GM12878 (cell line): ENCODE data around the gene GAL3ST2. TPM values are rescaled to one million over a fixed set of nuclear protein-coding genes. Genes with fewer than 3 reads are reported as not detected.

Experiments
- ATF2 ChIP-seq: IDR thresholded peaks from 2 replicates; pipeline ENCODE4 v1.6.1; 2012; ENCODE audit warnings: low read length, inconsistent platforms
- ATF3 ChIP-seq: IDR thresholded peaks from 2 replicates; pipeline ENCODE4 v1.6.1; 2011; ENCODE audit warnings: low read depth, mild to moderate bottlenecking, low read length, moderate library complexity, borderline replicate concordance; ENCODE audit errors: extremely low read depth
- CBX5 ChIP-seq: sonication (generic); IDR thresholded peaks from 2 replicates; pipeline ENCODE4 v1.6.1; 2016; ENCODE audit warnings: low read depth, moderate library complexity, mild to moderate bottlenecking, inconsistent platforms
- CEBPZ ChIP-seq: fragments of 150-350 bp; IDR thresholded peaks from 2 replicates; pipeline ENCODE4 v1.6.1; 2016; ENCODE audit warnings: low read depth, low read length
- CHD4 ChIP-seq: fragments of 200-600 bp; sonication (generic); IDR thresholded peaks from 2 replicates; pipeline ENCODE4 v1.6.1; 2016; ENCODE audit warnings: mild to moderate bottlenecking
- CREM ChIP-seq: IDR thresholded peaks from 2 replicates; pipeline ENCODE4 v1.6.1; 2014; ENCODE audit warnings: antibody characterized with exemption, low read depth
- E4F1 ChIP-seq: fragments of 450-650 bp; IDR thresholded peaks from 2 replicates; pipeline ENCODE4 v1.6.1; 2018; ENCODE audit warnings: borderline replicate concordance, mild to moderate bottlenecking; ENCODE audit not compliant: partially characterized antibody
- EZH2 ChIP-seq: IDR thresholded peaks from 2 replicates; pipeline ENCODE4 v1.6.1; 2012; ENCODE audit warnings: low read depth, mild to moderate bottlenecking, control low read depth, inconsistent platforms, low read length, borderline replicate concordance; ENCODE audit not compliant: control insufficient read depth
- IKZF1 ChIP-seq: fragments of 450-650 bp; conservative IDR thresholded peaks from 2 replicates; pipeline ENCODE4 v1.6.1; 2017; ENCODE audit warnings: antibody characterized with exemption, mild to moderate bottlenecking
- IKZF2 ChIP-seq, 2 experiments: fragments of 450-650 bp; IDR thresholded peaks; 2 replicates each; pipeline ENCODE4 v1.6.1; 2017; ENCODE audit warnings: mild to moderate bottlenecking in 2 of 2, moderate library complexity in 2 of 2
- NFYB ChIP-seq: IDR thresholded peaks from 2 replicates; pipeline ENCODE4 v1.6.1; 2011; ENCODE audit warnings: low read depth, mild to moderate bottlenecking, low read length, improper control_type of control experiment, moderate library complexity; ENCODE audit not compliant: insufficient read depth
- PAX5 ChIP-seq: IDR thresholded peaks from 2 replicates; pipeline ENCODE4 v1.6.1; 2011; ENCODE audit warnings: low read depth, low read length, borderline replicate concordance
- POLR2AphosphoS2 ChIP-seq: IDR thresholded peaks from 2 replicates; pipeline ENCODE4 v1.6.1; 2011; ENCODE audit warnings: low read depth, mild to moderate bottlenecking, low read length, improper control_type of control experiment, moderate library complexity
- RELB ChIP-seq: fragments of 450-650 bp; IDR thresholded peaks from 2 replicates; pipeline ENCODE4 v1.6.1; 2017; ENCODE audit warnings: low read depth, mild to moderate bottlenecking, moderate library complexity
- SPI1 ChIP-seq: IDR thresholded peaks from 2 replicates; pipeline ENCODE4 v1.6.1; 2011; ENCODE audit warnings: low read depth, mild to moderate bottlenecking, low read length, moderate library complexity, borderline replicate concordance; ENCODE audit not compliant: insufficient read depth
- SREBF1 ChIP-seq: IDR thresholded peaks from 2 replicates; pipeline ENCODE4 v1.6.1; 2012; ENCODE audit warnings: mild to moderate bottlenecking, low read length
- TARDBP ChIP-seq: IDR thresholded peaks from 2 replicates; pipeline ENCODE4 v1.6.1; 2016; ENCODE audit warnings: borderline replicate concordance
- polyA plus RNA-seq, 11 experiments: library from polyadenylated mRNA; depleted of rRNA in 4 of 11; unstranded in 6 of 11; stranded (reverse) in 5 of 11; fragments of >200 nt; fragmentation: Nextera tagmentation in 4 of 11; fragmentation: Illumina TruSeq in 1 of 11; extraction: Ambion mirVana in 4 of 11; extraction: Trizol in 1 of 11; gene quantifications; 1 replicate in 1 of 11; 2 replicates in 10 of 11; pipeline versions ENCODE4 v1.2.1 to v1.2.3, GENCODE V29; 2011 to 2016; ENCODE audit warnings: inconsistent platforms in 2 of 11, missing spikeins in 2 of 11, low read depth in 1 of 11
- total RNA-seq, 4 experiments: library from RNA; depleted of rRNA in 3 of 4; stranded (reverse); fragments of >200 nt in 3 of 4; fragmentation: Illumina TruSeq in 1 of 4; extraction: Trizol in 1 of 4; gene quantifications; 2 replicates each; pipeline versions ENCODE4 v1.2.1 to v1.2.3, GENCODE V29; 2013 to 2021

The GAL3ST2 gene
- total and polyA plus RNA-seq, 10 of the 15 experiments (the other 5 are each of a cell fraction or from before 2014, with no cell fraction given): 0.09 to 0.36 (median 0.11) TPM; not detected in 7

GRCh38 chr2:241762933-241763369, 13.7 kb upstream of the GAL3ST2 start (continued):
- TF ChIP-seq RELB: peak; percentile 52; the same call in 1 of the 2 replicates
- TF ChIP-seq CEBPZ: no peak
- no peak for TF ChIP-seq NFYB
- no peak for TF ChIP-seq ATF2
- TF ChIP-seq ATF3: no peak
- TF ChIP-seq CBX5: no peak
- TF ChIP-seq SREBF1: no peak
- TF ChIP-seq POLR2AphosphoS2: no peak
- TF ChIP-seq EZH2: no peak
- peak; percentile 96 for TF ChIP-seq IKZF1
- no peak for TF ChIP-seq SPI1
- no peak for TF ChIP-seq TARDBP
- TF ChIP-seq CREM: no peak; the same call in 1 of the 2 replicates
- TF ChIP-seq IKZF2 (IDR thresholded peaks at IDR 0.05): peak; percentile 86 to 89
- TF ChIP-seq PAX5: no peak
- no peak for TF ChIP-seq CHD4
- TF ChIP-seq E4F1: peak; percentile 30
